A549 (cell line): ENCODE data around the gene POLH. TPM values are rescaled to one million over a fixed set of nuclear protein-coding genes. Genes with fewer than 3 reads are reported as not detected.

Source experiments
- ATAC-seq, 2 experiments: fragments of 200-7000 bp in 1 of 2; fragments of >200 bp in 1 of 2; cut with Nextera tagmentation in 1 of 2; cut with Tn5 transposase in 1 of 2; 3 replicates each; pipeline versions ENCODE4 v1.8.0 to v1.9.1; 2018 to 2020; ENCODE audit warnings: mild to moderate bottlenecking in 1 of 2, moderate library complexity in 1 of 2
- CTCF ChIA-PET: fragments of 300-600 bp; sonication (Branson Sonifier 250); formaldehyde crosslinking; extraction: SDS; loops from one replicate; lab custom pipeline; 2021; ENCODE audit warnings: antibody characterized with exemption, inconsistent platforms; lab: Yijun Ruan, JAX
- POLR2A ChIA-PET: fragments of 350-600 bp; formaldehyde crosslinking; extraction: SDS; loops from one replicate; lab custom pipeline; 2021; ENCODE audit warnings: antibody characterized with exemption, inconsistent platforms; lab: Yijun Ruan, JAX
- DNase-seq, 2 experiments: peaks; one replicate each; pipeline versions ENCODE4 v3.0.0 to v3.0.0-alpha.2; 2011 to 2016; ENCODE audit warnings: low read depth in 1 of 2, low spot score in 1 of 2
- FAIRE-seq: peaks from 2 replicates; lab custom pipeline; 2011; peaks lifted over from hg19 to GRCh38; lab: Jason Lieb, UNC
- H3K27ac ChIP-seq, 2 experiments: fragments of >200 bp; sonication (Bioruptor Twin); formaldehyde crosslinking; 3 replicates each; pipeline ENCODE4 v1.5.1; 2016 to 2017
- H3K4me1 ChIP-seq: fragments of >200 bp; sonication (Bioruptor Twin); formaldehyde crosslinking; 3 replicates; pipeline ENCODE4 v1.6.1; 2016
- H3K4me2 ChIP-seq: fragments of >200 bp; sonication (Bioruptor Twin); formaldehyde crosslinking; 3 replicates; pipeline ENCODE4 v1.6.1; 2016
- H3K4me3 ChIP-seq: fragments of >200 bp; sonication (Bioruptor Twin); formaldehyde crosslinking; 3 replicates; pipeline ENCODE4 v1.5.1; 2016
- H3K9me3 ChIP-seq: fragments of >200 bp; sonication (Bioruptor Twin); formaldehyde crosslinking; 3 replicates; pipeline ENCODE4 v1.6.1; 2016
- BCL3 ChIP-seq: fragments of >200 bp; sonication (Bioruptor Twin); formaldehyde crosslinking; IDR thresholded peaks from 3 replicates; pipeline ENCODE4 v1.6.1; 2016
- BHLHE40 ChIP-seq: IDR thresholded peaks from 2 replicates; pipeline ENCODE4 v1.6.1; 2012; ENCODE audit warnings: low read depth, low read length, inconsistent platforms
- CBX2 ChIP-seq: fragments of 200-600 bp; sonication (generic); IDR thresholded peaks from 2 replicates; pipeline ENCODE4 v1.6.1; 2016; ENCODE audit warnings: low read depth, mild to moderate bottlenecking, borderline replicate concordance
- CHD4 ChIP-seq: fragments of 200-600 bp; sonication (generic); IDR thresholded peaks from 2 replicates; pipeline ENCODE4 v1.6.1; 2016; ENCODE audit warnings: antibody characterized with exemption, mild to moderate bottlenecking, borderline replicate concordance
- E2F6 ChIP-seq: IDR thresholded peaks from 2 replicates; pipeline ENCODE4 v1.6.1; 2012; ENCODE audit warnings: low read depth, borderline replicate concordance
- ESRRA ChIP-seq: fragments of 150-350 bp; IDR thresholded peaks from 2 replicates; pipeline ENCODE4 v1.6.1; 2014; ENCODE audit warnings: mild to moderate bottlenecking, low read length, borderline replicate concordance
- FOSL2 ChIP-seq, 2 experiments: fragments of 450-650 bp in 1 of 2; fragments of >200 bp in 1 of 2; sonication (Bioruptor Twin) in 1 of 2; formaldehyde crosslinking; IDR thresholded peaks; 2 replicates each; pipeline versions ENCODE4 v1.5.0 to v1.6.1; 2016 to 2020; ENCODE audit warnings: mild to moderate bottlenecking in 1 of 2, moderate library complexity in 1 of 2
- HDAC2 ChIP-seq: fragments of 200-600 bp; sonication (generic); IDR thresholded peaks from 2 replicates; pipeline ENCODE4 v1.6.1; 2016
- HES2 ChIP-seq: fragments of >200 bp; sonication (Bioruptor Twin); formaldehyde crosslinking; IDR thresholded peaks from 2 replicates; pipeline ENCODE4 v1.6.1; 2016
- HEYL ChIP-seq: fragments of 250-450 bp; sonication (Bioruptor Pico); IDR thresholded peaks from 2 replicates; pipeline ENCODE4 v1.8.0; 2021; ENCODE audit warnings: mild to moderate bottlenecking, moderate library complexity
- HOXA7 ChIP-seq: fragments of 250-450 bp; sonication (Bioruptor Pico); IDR thresholded peaks from 2 replicates; pipeline ENCODE4 v1.5.0; 2020; ENCODE audit warnings: mild to moderate bottlenecking, moderate library complexity
- JUN ChIP-seq, 2 experiments: fragments of >200 bp; sonication (Bioruptor Twin); formaldehyde crosslinking; IDR thresholded peaks; 2 replicates in 1 of 2; 3 replicates in 1 of 2; pipeline ENCODE4 v1.6.1; 2016 to 2017
- KDM5A ChIP-seq: fragments of 200-600 bp; sonication (generic); IDR thresholded peaks from 2 replicates; pipeline ENCODE4 v1.6.1; 2016; ENCODE audit warnings: antibody characterized with exemption, mild to moderate bottlenecking
- NFE2L2 ChIP-seq: fragments of 150-350 bp; conservative IDR thresholded peaks from 2 replicates; pipeline ENCODE4 v1.6.1; 2014; ENCODE audit warnings: low read length
- NPAS2 ChIP-seq: fragments of 250-450 bp; sonication (Bioruptor Pico); IDR thresholded peaks from 2 replicates; pipeline ENCODE4 v1.8.0; 2022; ENCODE audit warnings: mild to moderate bottlenecking, moderate library complexity, borderline replicate concordance
- RAD21 ChIP-seq, 2 experiments: fragments of >200 bp in 1 of 2; sonication (Bioruptor Twin) in 1 of 2; formaldehyde crosslinking in 1 of 2; IDR thresholded peaks in 1 of 2; conservative IDR thresholded peaks in 1 of 2; 2 replicates in 1 of 2; 3 replicates in 1 of 2; pipeline ENCODE4 v1.6.1; 2012 to 2018; ENCODE audit warnings: inconsistent platforms in 1 of 2
- RARB ChIP-seq: fragments of 250-450 bp; sonication (Bioruptor Pico); IDR thresholded peaks from 2 replicates; pipeline ENCODE4 v1.8.0; 2021; ENCODE audit warnings: mild to moderate bottlenecking, moderate library complexity
- RCOR1 ChIP-seq: fragments of 150-350 bp; IDR thresholded peaks from 2 replicates; pipeline ENCODE4 v1.6.1; 2014; ENCODE audit warnings: antibody characterized with exemption, low read length, low read depth
- REST ChIP-seq: fragments of 200-600 bp; sonication (generic); IDR thresholded peaks from 2 replicates; pipeline ENCODE4 v1.6.1; 2016; ENCODE audit warnings: antibody characterized with exemption, mild to moderate bottlenecking, moderate library complexity
- TFCP2L1 ChIP-seq: fragments of 250-450 bp; sonication (Bioruptor Pico); IDR thresholded peaks from 2 replicates; pipeline ENCODE4 v1.5.0; 2021; ENCODE audit warnings: mild to moderate bottlenecking
- USF2 ChIP-seq: fragments of 450-650 bp; IDR thresholded peaks from 2 replicates; pipeline ENCODE4 v1.6.1; 2014; ENCODE audit warnings: antibody characterized with exemption
- ZFP36 ChIP-seq: fragments of 450-650 bp; IDR thresholded peaks from 2 replicates; pipeline ENCODE4 v1.6.1; 2014; ENCODE audit warnings: borderline replicate concordance; ENCODE audit not compliant: partially characterized antibody
- WGBS: methylation state at CpG from one replicate; pipeline ENCODE4 v1.1.6; 2017; ENCODE audit errors: missing lambda C conversion rate; 5-methylcytosine and 5-hydroxymethylcytosine counted together
- polyA plus RNA-seq, 4 experiments: library from polyadenylated mRNA; depleted of rRNA in 3 of 4; stranded (reverse); fragments of >200 nt; fragmentation: RNase III in 1 of 4; extraction: RNeasy Plus Mini Kit Qiagen cat#74134 plus additional on column Dnase treatment in 1 of 4; gene quantifications; 2 replicates in 3 of 4; 3 replicates in 1 of 4; pipeline ENCODE4 v1.2.3, GENCODE V29; 2011 to 2017

Gene POLH
- polyA plus RNA-seq, 2 of the 4 experiments (the other 2 are of a cell fraction) = 7.0 to 14.4 TPM

- H3K27ac ChIP-seq = no peak overlapping the region
- CTCF ChIA-PET = interaction anchor here (1.0 to 3.5 kb wide), 4 partner anchors 11 to 16 kb away, joined by 3 to 21 read pairs (median 7); no protein-coding TSS in a partner anchor
These were observed 48.1 kb downstream of the POLH start for GRCh38 chr6:43623880-43624785.

GRCh38 chr6:43624786-43625288 lies 48.9 kb downstream of the POLH start:
- CTCF ChIA-PET = interaction anchor here (1.0 to 3.5 kb wide), 3 partner anchors 12 to 17 kb away, joined by 3 to 21 read pairs (median 11); no protein-coding TSS in a partner anchor
- H3K4me3 ChIP-seq = no peak overlapping the region
- TF ChIP-seq CHD4 (no peak), USF2 (no peak), HOXA7 (CRISPR knock-in tag) (no peak), NFE2L2 (no peak), KDM5A (no peak), HDAC2 (no peak), FOSL2 (IDR thresholded peaks at IDR 0.05) (no peak), FOSL2 (CRISPR knock-in tag; IDR thresholded peaks at IDR 0.05) (no peak), RCOR1 (no peak), HEYL (no peak)
- WGBS = 92% methylated on average over 7 of the region's 7 CpGs
- no peak for FAIRE-seq
- no peak for ATAC-seq
- H3K27ac ChIP-seq = no peak overlapping the region
- H3K4me1 ChIP-seq = peaks cover 17% of the 10 kb centered on the region
- H3K9me3 ChIP-seq = no peaks in the 10 kb centered on the region
- no peak overlapping the region for H3K4me2 ChIP-seq
- POLR2A ChIA-PET = no interaction called here
- DNase-seq = no peak

More at GRCh38 chr6:43623880-43624785, 48.1 kb downstream of the POLH start:
- Histone ChIP-seq H3K4me3 (no peak overlapping the region), H3K4me1 (peaks cover 17% of the 10 kb centered on the region)
- POLR2A ChIA-PET = no interaction called here
- TF ChIP-seq JUN (IDR thresholded peaks at IDR 0.05) = no peak
- no peak for TF ChIP-seq NPAS2 (CRISPR knock-in tag)
- TF ChIP-seq RARB (CRISPR knock-in tag) = no peak
- TF ChIP-seq TFCP2L1 (CRISPR knock-in tag) = no peak
- no peak for TF ChIP-seq HES2
- TF ChIP-seq HDAC2 = no peak
- no peak for TF ChIP-seq RAD21 (conservative IDR thresholded peaks at IDR 0.05 in 1 of 2, IDR thresholded peaks at IDR 0.05 in 1 of 2)
- no peak for TF ChIP-seq CBX2
- TF ChIP-seq HOXA7 (CRISPR knock-in tag) = no peak
- no peak for TF ChIP-seq BCL3
- TF ChIP-seq ZFP36 = no peak
- no peak for TF ChIP-seq BHLHE40
- TF ChIP-seq REST = no peak
- no peak for TF ChIP-seq ESRRA
- no peak for TF ChIP-seq E2F6
- TF ChIP-seq, all 56 proteins: peak for 0
- DNase-seq = no peak
- H3K9me3 ChIP-seq = no peaks in the 10 kb centered on the region
- no peak for ATAC-seq
- no peak for FAIRE-seq
- H3K4me2 ChIP-seq = no peak overlapping the region
- 93% methylated on average over 6 of the region's 12 CpGs for WGBS
